WTC11 (cell line): ENCODE results near the gene COBLL1. TPM values are rescaled to one million over a fixed set of nuclear protein-coding genes. Genes with fewer than 3 reads are reported as not detected.

Source experiments
- ATAC-seq: fragments of 200-7000 bp; cut with Tn5 transposase; 2 replicates; pipeline ENCODE4 v1.10.0; 2021; ENCODE audit warnings: mild to moderate bottlenecking, moderate library complexity
- CTCF ChIA-PET: fragments of 300-600 bp; sonication (Branson Sonifier 250); formaldehyde crosslinking; loops from one replicate; lab custom pipeline; 2021; ENCODE audit warnings: antibody characterized with exemption; lab: Charles Lee
- POLR2A ChIA-PET: fragments of 350-600 bp; sonication (Branson Sonifier 250); formaldehyde crosslinking; loops from one replicate; lab custom pipeline; 2021; ENCODE audit warnings: antibody characterized with exemption; lab: Charles Lee
- DNase-seq: peaks from one replicate; pipeline ENCODE4 v3.0.0; 2021; ENCODE audit warnings: low spot score
- H3K27ac Mint-ChIP-seq: 2 replicates; pipeline ENCODE4 v1.8.0; 2021; ENCODE audit warnings: mixed read lengths
- H3K27me3 Mint-ChIP-seq: 2 replicates; pipeline ENCODE4 v1.8.0; 2021; ENCODE audit warnings: low read depth, mild to moderate bottlenecking, moderate library complexity, mixed read lengths
- H3K36me3 Mint-ChIP-seq: 2 replicates; pipeline ENCODE4 v1.8.0; 2021; ENCODE audit warnings: mixed read lengths
- H3K4me1 Mint-ChIP-seq: 2 replicates; pipeline ENCODE4 v1.8.0; 2022; ENCODE audit warnings: mixed read lengths
- H3K4me3 Mint-ChIP-seq: 2 replicates; pipeline ENCODE4 v1.8.0; 2021; ENCODE audit warnings: mild to moderate bottlenecking, moderate library complexity, mixed read lengths
- H3K9me3 Mint-ChIP-seq: 2 replicates; pipeline ENCODE4 v1.8.0; 2021; ENCODE audit warnings: mixed read lengths
- ATF1 ChIP-seq: sonication (generic); formaldehyde crosslinking; IDR thresholded peaks from 2 replicates; pipeline ENCODE4 v1.8.1; 2023; ENCODE audit warnings: mild to moderate bottlenecking, moderate library complexity, missing genetic modification reagents
- ELF4 ChIP-seq: sonication (generic); formaldehyde crosslinking; IDR thresholded peaks from 2 replicates; pipeline ENCODE4 v1.8.1; 2022; ENCODE audit warnings: low read depth, mild to moderate bottlenecking, moderate library complexity, missing genetic modification reagents
- ESRRA ChIP-seq: sonication (generic); formaldehyde crosslinking; IDR thresholded peaks from 2 replicates; pipeline ENCODE4 v1.8.1; 2022; ENCODE audit warnings: mild to moderate bottlenecking, missing genetic modification reagents, borderline replicate concordance
- GRHL2 ChIP-seq: fragments of 250-450 bp; sonication (Bioruptor Pico); IDR thresholded peaks from 2 replicates; pipeline ENCODE4 v1.8.0; 2022; ENCODE audit warnings: mild to moderate bottlenecking, moderate library complexity; ENCODE audit not compliant: insufficient replicate concordance, severe bottlenecking
- NR1H2 ChIP-seq: sonication (generic); formaldehyde crosslinking; IDR thresholded peaks from 2 replicates; pipeline ENCODE4 v1.9.0; 2021; ENCODE audit warnings: mild to moderate bottlenecking, moderate library complexity, missing genetic modification reagents
- NR3C1 ChIP-seq: sonication (generic); formaldehyde crosslinking; conservative IDR thresholded peaks from 2 replicates; pipeline ENCODE4 v1.8.1; 2023; ENCODE audit warnings: low read depth, mild to moderate bottlenecking, missing genetic modification reagents
- ZBTB21 ChIP-seq: sonication (generic); formaldehyde crosslinking; IDR thresholded peaks from 2 replicates; pipeline ENCODE4 v1.8.1; 2023; ENCODE audit warnings: mild to moderate bottlenecking, missing genetic modification reagents, borderline replicate concordance
- ZNF121 ChIP-seq: sonication (generic); formaldehyde crosslinking; IDR thresholded peaks from 2 replicates; pipeline ENCODE4 v1.8.0; 2023; ENCODE audit warnings: missing genetic modification reagents
- ZNF317 ChIP-seq: sonication (generic); formaldehyde crosslinking; IDR thresholded peaks from 2 replicates; pipeline ENCODE4 v1.8.1; 2023; ENCODE audit warnings: low read depth, mild to moderate bottlenecking, moderate library complexity, missing genetic modification reagents, borderline replicate concordance
- ZNF396 ChIP-seq: fragments of 250-450 bp; sonication (Bioruptor Pico); IDR thresholded peaks from 2 replicates; pipeline ENCODE4 v1.8.0; 2021; ENCODE audit warnings: mild to moderate bottlenecking, moderate library complexity, borderline replicate concordance
- total RNA-seq: library from RNA; stranded (reverse); gene quantifications from 3 replicates; pipeline ENCODE4 v1.2.3, GENCODE V29; 2021
- TF ChIP-seq, protein P1 (sequence below): fragments of 250-450 bp; sonication (Bioruptor Pico); IDR thresholded peaks from 2 replicates; pipeline ENCODE4 v2.1.2; 2022; ENCODE audit warnings: mild to moderate bottlenecking, moderate library complexity
- TF ChIP-seq, protein P2 (sequence below): fragments of 250-450 bp; sonication (Bioruptor Pico); conservative IDR thresholded peaks from 2 replicates; pipeline ENCODE4 v1.9.0; 2021; ENCODE audit warnings: mild to moderate bottlenecking
- TF ChIP-seq, protein P3 (sequence below): sonication (generic); formaldehyde crosslinking; IDR thresholded peaks from 2 replicates; pipeline ENCODE4 v1.8.0; 2022; ENCODE audit warnings: mild to moderate bottlenecking, missing genetic modification reagents
- TF ChIP-seq, protein P4 (sequence below): sonication (generic); formaldehyde crosslinking; IDR thresholded peaks from 2 replicates; pipeline ENCODE4 v1.8.0; 2023; ENCODE audit warnings: mild to moderate bottlenecking, missing genetic modification reagents
- TF ChIP-seq, protein P5 (sequence below): sonication (generic); formaldehyde crosslinking; IDR thresholded peaks from 2 replicates; pipeline ENCODE4 v1.8.1; 2023; ENCODE audit warnings: mild to moderate bottlenecking, missing genetic modification reagents, moderate library complexity
- TF ChIP-seq, protein P6 (sequence below): sonication (generic); formaldehyde crosslinking; conservative IDR thresholded peaks from 2 replicates; pipeline ENCODE4 v1.8.1; 2022; ENCODE audit warnings: mild to moderate bottlenecking, missing genetic modification reagents
- TF ChIP-seq, protein P7 (sequence below): sonication (generic); formaldehyde crosslinking; IDR thresholded peaks from 2 replicates; pipeline ENCODE4 v1.8.1; 2022; ENCODE audit warnings: mild to moderate bottlenecking, moderate library complexity, missing genetic modification reagents
- TF ChIP-seq, protein P8 (sequence below): fragments of 250-450 bp; sonication (Bioruptor Pico); IDR thresholded peaks from 2 replicates; pipeline ENCODE4 v1.9.0; 2021; ENCODE audit warnings: mild to moderate bottlenecking

COBLL1 gene
- total RNA-seq, 1 experiment from 2014 or later = 5.8 TPM

DNA sequence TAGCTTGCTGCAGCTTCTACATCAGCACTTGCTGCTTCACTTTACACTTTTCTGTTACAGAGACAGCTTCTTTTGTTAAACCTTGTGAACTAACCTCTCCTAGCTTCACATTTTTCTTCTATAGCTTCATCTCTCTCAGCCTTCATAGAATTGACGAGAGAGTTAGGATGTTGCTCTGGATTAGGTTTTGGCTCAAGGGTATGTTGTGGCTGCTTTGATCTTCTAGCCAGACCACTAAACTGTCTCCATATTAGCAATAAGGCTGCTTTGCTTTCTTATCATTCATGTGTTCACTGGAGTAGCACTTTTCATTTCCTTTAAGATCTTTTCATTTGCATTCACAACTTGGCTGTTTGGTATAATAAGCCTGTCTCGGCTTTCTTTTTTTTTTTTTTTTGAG lies 174.1 kb downstream of the COBLL1 start:
- CTCF ChIA-PET = no interaction called here
- POLR2A ChIA-PET = no interaction called here
- H3K9me3 Mint-ChIP-seq = no peaks in the 10 kb centered on the region
- H3K27me3 Mint-ChIP-seq = no peaks in the 10 kb centered on the region
- TF ChIP-seq ZNF317 (CRISPR knock-in tag) (no peak), ATF1 (CRISPR knock-in tag) (no peak), ELF4 (CRISPR knock-in tag) (no peak), NR1H2 (CRISPR knock-in tag) (no peak), GRHL2 (CRISPR knock-in tag) (no peak), ZBTB21 (CRISPR knock-in tag) (no peak), ZNF121 (CRISPR knock-in tag) (no peak)
- TF ChIP-seq, protein P1, sequence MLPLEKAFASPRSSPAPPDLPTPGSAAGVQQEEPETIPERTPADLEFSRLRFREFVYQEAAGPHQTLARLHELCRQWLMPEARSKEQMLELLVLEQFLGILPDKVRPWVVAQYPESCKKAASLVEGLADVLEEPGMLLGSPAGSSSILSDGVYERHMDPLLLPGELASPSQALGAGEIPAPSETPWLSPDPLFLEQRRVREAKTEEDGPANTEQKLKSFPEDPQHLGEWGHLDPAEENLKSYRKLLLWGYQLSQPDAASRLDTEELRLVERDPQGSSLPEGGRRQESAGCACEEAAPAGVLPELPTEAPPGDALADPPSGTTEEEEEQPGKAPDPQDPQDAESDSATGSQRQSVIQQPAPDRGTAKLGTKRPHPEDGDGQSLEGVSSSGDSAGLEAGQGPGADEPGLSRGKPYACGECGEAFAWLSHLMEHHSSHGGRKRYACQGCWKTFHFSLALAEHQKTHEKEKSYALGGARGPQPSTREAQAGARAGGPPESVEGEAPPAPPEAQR = no peak
- TF ChIP-seq, protein P2, sequence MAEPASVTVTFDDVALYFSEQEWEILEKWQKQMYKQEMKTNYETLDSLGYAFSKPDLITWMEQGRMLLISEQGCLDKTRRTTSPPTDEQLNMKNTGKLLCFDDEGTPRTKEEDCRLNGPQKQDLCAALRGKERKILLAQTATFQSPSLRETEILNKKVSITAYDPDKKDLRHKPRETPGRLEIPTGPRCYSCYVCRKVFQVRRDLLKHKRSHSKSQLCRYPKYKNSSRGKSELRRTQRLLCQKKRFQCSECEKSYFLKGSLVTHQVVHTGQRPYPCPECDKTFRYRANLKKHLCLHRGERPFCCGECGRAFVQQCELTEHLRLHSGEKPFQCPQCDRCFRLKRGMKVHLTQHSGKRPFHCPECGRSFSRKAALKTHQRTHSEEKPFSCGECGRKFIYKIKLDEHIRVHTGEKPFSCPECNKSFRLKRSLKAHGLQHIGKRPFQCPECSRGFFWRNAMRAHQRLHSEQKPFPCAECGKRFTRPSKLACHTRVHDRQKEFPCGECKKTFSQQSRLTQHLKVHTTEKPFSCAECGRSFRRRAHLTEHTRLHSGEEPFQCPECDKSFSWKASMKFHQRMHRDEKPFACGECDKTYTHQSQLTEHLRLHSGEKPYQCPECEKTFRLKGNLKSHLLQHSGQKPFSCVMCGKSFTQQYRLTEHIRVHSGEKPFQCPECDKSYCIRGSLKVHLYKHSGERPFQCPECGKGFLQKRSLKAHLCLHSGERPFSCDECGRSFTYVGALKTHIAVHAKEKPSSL (CRISPR knock-in tag) = no peak
- TF ChIP-seq, protein P3, sequence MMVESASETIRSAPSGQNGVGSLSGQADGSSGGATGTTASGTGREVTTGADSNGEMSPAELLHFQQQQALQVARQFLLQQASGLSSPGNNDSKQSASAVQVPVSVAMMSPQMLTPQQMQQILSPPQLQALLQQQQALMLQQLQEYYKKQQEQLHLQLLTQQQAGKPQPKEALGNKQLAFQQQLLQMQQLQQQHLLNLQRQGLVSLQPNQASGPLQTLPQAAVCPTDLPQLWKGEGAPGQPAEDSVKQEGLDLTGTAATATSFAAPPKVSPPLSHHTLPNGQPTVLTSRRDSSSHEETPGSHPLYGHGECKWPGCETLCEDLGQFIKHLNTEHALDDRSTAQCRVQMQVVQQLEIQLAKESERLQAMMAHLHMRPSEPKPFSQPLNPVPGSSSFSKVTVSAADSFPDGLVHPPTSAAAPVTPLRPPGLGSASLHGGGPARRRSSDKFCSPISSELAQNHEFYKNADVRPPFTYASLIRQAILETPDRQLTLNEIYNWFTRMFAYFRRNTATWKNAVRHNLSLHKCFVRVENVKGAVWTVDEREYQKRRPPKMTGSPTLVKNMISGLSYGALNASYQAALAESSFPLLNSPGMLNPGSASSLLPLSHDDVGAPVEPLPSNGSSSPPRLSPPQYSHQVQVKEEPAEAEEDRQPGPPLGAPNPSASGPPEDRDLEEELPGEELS (CRISPR knock-in tag) = no peak
- TF ChIP-seq, protein P4, sequence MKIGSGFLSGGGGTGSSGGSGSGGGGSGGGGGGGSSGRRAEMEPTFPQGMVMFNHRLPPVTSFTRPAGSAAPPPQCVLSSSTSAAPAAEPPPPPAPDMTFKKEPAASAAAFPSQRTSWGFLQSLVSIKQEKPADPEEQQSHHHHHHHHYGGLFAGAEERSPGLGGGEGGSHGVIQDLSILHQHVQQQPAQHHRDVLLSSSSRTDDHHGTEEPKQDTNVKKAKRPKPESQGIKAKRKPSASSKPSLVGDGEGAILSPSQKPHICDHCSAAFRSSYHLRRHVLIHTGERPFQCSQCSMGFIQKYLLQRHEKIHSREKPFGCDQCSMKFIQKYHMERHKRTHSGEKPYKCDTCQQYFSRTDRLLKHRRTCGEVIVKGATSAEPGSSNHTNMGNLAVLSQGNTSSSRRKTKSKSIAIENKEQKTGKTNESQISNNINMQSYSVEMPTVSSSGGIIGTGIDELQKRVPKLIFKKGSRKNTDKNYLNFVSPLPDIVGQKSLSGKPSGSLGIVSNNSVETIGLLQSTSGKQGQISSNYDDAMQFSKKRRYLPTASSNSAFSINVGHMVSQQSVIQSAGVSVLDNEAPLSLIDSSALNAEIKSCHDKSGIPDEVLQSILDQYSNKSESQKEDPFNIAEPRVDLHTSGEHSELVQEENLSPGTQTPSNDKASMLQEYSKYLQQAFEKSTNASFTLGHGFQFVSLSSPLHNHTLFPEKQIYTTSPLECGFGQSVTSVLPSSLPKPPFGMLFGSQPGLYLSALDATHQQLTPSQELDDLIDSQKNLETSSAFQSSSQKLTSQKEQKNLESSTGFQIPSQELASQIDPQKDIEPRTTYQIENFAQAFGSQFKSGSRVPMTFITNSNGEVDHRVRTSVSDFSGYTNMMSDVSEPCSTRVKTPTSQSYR (CRISPR knock-in tag) = no peak
- TF ChIP-seq, protein P5, sequence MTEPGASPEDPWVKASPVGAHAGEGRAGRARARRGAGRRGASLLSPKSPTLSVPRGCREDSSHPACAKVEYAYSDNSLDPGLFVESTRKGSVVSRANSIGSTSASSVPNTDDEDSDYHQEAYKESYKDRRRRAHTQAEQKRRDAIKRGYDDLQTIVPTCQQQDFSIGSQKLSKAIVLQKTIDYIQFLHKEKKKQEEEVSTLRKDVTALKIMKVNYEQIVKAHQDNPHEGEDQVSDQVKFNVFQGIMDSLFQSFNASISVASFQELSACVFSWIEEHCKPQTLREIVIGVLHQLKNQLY (CRISPR knock-in tag) = no peak
- no peak overlapping the region for H3K4me3 Mint-ChIP-seq
- no peaks in the 10 kb centered on the region for H3K4me1 Mint-ChIP-seq
- no peak overlapping the region for H3K27ac Mint-ChIP-seq
- DNase-seq (no peak), ATAC-seq (no peak)
- no peaks in the 10 kb centered on the region for H3K36me3 Mint-ChIP-seq

DNA sequence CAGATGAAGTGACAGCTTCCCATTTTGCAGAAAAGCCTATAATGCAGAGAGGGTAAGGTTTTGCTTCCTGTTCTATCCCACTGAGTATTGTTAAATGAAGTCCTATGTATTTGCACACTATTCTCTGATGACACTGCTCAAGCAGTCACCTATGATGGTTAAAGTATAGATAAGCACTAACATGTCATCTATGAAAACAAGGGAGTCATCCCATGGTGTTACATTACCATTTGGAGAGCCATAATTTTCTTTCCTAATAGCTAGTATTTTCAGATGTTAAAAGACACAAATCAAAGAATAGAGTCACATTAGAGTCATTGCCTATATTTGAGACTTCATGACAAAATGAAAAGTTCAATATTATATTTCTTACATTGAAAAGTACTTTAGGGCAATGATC lies 177.6 kb downstream of the COBLL1 start:
- Mint-ChIP-seq H3K4me3 (no peak overlapping the region), H3K27ac (no peak overlapping the region), H3K36me3 (no peaks in the 10 kb centered on the region), H3K4me1 (peaks cover 7% of the 10 kb centered on the region), H3K9me3 (no peaks in the 10 kb centered on the region), H3K27me3 (no peaks in the 10 kb centered on the region)
- ATAC-seq (no peak), DNase-seq (no peak)
- POLR2A ChIA-PET = no interaction called here
- CTCF ChIA-PET = no interaction called here
- TF ChIP-seq ESRRA (CRISPR knock-in tag) (no peak), NR3C1 (no peak), ZNF396 (CRISPR knock-in tag) (no peak)
- TF ChIP-seq, protein P6, sequence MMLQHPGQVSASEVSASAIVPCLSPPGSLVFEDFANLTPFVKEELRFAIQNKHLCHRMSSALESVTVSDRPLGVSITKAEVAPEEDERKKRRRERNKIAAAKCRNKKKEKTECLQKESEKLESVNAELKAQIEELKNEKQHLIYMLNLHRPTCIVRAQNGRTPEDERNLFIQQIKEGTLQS = no peak
- TF ChIP-seq, protein P3 (CRISPR knock-in tag) = no peak
- TF ChIP-seq, protein P7, sequence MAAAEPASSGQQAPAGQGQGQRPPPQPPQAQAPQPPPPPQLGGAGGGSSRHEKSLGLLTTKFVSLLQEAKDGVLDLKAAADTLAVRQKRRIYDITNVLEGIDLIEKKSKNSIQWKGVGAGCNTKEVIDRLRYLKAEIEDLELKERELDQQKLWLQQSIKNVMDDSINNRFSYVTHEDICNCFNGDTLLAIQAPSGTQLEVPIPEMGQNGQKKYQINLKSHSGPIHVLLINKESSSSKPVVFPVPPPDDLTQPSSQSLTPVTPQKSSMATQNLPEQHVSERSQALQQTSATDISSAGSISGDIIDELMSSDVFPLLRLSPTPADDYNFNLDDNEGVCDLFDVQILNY = no peak
- TF ChIP-seq, protein P8, sequence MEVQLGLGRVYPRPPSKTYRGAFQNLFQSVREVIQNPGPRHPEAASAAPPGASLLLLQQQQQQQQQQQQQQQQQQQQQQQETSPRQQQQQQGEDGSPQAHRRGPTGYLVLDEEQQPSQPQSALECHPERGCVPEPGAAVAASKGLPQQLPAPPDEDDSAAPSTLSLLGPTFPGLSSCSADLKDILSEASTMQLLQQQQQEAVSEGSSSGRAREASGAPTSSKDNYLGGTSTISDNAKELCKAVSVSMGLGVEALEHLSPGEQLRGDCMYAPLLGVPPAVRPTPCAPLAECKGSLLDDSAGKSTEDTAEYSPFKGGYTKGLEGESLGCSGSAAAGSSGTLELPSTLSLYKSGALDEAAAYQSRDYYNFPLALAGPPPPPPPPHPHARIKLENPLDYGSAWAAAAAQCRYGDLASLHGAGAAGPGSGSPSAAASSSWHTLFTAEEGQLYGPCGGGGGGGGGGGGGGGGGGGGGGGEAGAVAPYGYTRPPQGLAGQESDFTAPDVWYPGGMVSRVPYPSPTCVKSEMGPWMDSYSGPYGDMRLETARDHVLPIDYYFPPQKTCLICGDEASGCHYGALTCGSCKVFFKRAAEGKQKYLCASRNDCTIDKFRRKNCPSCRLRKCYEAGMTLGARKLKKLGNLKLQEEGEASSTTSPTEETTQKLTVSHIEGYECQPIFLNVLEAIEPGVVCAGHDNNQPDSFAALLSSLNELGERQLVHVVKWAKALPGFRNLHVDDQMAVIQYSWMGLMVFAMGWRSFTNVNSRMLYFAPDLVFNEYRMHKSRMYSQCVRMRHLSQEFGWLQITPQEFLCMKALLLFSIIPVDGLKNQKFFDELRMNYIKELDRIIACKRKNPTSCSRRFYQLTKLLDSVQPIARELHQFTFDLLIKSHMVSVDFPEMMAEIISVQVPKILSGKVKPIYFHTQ = no peak
